Measurements from ENCODE around the gene MTA3.

Gene MTA3

DNA sequence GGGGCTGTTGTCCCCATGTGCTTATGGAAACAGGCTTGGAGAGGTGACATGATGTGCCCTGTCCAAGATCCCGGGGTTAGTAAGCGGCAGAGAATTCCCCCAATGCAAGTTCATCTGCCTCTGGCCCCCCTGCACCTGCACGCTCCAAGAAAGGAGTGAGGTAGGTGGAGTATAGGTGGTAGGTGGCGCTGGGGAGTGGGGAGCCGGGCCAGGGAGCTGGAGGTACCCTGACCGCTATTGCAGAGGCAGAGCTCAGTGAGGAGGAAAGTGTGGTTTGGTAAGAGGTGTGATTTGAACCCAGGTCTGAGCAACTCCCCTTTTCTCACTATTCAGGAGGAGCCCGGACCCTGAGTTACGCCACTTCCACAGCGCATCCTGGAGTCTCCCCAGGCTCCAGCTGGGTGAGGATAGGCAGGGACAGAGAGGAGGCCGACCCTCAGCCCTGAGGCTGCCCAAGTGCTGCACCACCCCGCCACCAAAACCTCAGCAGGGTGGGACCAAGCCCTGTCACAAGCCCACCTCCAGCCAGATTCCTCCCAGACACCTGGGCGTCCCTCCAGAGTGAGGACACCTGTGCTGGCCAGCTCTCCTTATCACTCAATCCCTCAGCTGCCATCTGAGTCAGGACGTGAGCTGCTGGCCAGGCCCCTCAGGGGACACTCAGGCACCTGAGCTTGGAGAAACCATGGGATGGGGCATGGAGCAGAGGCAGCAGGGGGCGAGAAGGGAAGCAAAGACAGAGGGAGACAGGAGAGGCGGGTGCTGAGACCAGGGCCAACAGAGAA is 218.3 kb downstream of the MTA3 start:
- no peak for DNase-seq (ENCODE audit: low read depth, low spot score)

DNA sequence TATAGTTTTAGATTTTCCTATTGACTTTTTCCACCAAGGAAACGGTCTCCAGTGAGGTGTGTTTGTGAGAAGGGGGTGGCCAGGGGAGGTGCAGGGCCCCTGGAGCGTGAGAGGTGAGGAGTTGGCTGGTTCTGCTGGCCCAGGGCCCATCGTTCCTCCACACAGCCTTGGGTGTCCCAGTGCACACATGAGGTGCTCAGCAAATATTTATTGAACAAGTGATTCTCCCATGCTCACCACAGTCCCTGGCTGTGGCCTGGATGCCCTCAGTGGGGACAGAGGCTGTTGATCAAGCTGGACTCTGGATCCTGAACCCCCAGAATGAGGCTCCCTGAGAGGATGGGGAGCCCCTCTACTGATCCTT is 219.0 kb downstream of the MTA3 start:
- DNase-seq (ENCODE audit: low read depth, low spot score) = no peak

DNA sequence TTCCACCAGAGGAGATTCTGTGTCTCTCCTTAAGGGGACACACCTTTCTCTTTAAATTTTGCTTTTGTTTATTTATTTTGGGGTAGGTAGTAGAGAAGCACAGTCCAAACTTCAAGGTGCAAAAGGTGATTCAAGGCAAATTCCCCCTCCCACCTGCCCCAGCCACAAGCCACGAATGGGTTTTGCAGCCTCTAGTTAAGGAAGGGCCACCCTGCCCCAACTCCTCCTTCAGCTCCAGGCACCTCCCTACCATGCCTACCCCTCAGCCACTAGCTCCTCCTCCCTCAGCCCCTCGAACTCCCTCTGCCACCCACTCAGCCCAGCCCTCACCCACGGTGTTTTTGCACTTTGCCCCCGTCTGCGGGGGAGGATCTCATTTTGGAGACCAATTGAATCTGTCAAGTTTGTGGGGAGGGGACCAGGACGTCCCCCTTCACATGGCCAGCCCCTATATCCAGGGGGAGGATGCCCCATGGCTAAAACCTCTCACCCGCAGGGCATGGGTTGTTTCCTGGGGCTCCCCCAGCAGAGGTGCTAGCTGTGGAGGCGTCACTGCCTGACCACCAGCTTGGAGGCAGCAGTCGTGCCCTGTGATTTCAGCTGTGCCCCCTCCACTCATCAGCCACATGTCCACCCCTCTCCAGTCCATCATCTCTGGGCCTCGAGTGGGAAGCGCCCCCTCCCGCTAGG is 219.5 kb downstream of the MTA3 start:
- DNase-seq (ENCODE audit: low read depth, low spot score) = no peak

DNA sequence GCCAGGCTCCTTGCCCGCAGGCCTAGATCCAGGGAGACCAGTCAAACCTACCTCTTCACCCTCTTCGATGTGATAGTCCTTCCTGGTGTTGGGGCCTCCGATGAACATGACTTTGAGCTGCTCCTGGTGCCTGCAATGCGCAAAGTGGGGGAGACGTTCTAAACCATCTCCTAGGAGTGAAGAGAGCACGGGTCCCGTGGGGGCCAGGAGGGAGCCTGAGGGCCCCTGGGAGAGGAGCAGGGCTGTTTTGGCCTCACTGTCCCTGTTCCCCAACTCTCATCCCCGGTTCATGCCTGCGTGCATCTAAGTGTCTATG is 220.0 kb downstream of the MTA3 start:
- DNase-seq (ENCODE audit: low read depth, low spot score) = no peak

DNA sequence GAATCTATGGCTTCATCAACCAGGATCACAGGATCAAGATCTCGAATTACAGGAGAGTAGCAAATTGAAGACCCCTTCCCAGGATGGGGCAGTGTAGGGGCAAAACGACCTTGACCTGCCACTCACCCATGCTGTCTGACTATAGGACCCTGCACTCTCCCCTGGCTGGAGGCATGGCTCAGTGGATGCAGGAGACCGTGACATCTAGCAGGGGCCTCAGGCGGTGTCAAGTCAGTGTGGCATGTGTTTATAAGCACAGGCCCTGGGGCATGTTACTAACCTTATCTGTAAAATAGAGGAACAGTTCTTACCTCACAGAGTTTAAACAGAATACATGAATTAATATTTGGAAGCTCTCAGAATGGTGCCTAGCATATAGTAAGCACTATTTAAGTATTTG is 220.4 kb downstream of the MTA3 start:
- DNase-seq (ENCODE audit: low read depth, low spot score) = no peak

DNA sequence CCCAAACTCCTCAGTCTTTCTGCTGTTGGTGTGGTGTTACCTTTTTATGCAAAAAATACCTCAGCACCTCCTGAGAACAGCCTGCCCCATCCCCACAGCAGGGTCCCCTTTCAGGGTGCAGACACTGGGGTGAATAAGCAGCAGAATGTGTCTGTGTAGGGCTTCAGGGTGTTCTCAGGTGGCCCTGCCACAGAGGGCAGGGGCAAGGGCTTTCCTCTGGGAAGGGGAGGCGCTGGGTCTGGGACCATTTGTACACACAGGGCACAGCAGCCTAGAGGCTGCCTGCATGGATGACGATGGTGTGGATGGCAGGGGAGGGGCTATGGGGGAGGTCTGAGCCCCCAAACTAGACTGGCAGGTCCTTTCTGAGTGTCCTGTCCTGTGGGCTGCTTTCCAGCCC is 221.3 kb downstream of the MTA3 start:
- DNase-seq (ENCODE audit: low read depth, low spot score) = no peak

DNA sequence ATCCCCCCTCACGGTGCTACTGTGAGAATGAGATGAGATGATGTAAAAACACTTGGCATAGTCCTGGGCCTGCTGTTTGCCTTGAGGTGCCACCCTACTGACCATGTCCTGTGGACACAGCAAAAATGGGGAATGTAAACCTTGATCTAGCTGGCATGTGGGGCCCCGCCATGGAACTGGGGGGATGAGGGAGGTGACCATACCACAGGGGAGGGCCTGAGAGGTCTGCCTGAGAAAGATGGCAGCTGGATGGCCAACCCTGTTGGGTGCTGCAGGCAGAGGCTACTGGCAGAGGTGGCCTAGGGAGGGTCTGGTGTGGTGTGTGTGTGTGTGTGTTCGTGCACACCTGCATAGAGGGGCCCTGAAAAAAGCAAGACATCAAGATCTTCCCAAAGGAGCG is 223.2 kb downstream of the MTA3 start:
- DNase-seq (ENCODE audit: low read depth, low spot score) = no peak

DNA sequence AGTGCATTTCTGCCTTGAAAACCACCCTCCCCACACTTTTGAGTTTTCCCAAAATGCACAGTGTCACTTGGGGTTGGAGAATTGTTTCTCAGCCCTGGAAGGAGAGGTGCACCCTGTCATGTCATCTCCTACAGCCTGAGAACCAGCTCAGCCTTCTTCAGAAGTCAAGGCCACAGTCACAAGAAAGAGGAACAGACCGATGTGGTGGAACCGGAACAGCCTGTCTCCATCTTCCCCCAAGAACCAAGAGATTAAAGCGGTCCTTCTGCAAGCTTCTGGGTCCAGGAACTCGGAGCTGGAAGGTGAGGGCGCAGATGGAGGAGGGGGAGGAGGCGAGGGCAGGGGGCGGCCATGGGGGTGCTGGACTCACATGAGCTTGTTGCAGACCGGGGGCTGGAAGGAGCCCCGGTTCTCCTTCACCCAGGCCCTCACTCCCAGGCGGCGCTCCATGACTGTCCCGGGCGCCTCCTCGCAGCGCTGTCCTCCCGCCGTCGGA is 223.7 kb downstream of the MTA3 start:
- no peak for DNase-seq (ENCODE audit: low read depth, low spot score)

DNA sequence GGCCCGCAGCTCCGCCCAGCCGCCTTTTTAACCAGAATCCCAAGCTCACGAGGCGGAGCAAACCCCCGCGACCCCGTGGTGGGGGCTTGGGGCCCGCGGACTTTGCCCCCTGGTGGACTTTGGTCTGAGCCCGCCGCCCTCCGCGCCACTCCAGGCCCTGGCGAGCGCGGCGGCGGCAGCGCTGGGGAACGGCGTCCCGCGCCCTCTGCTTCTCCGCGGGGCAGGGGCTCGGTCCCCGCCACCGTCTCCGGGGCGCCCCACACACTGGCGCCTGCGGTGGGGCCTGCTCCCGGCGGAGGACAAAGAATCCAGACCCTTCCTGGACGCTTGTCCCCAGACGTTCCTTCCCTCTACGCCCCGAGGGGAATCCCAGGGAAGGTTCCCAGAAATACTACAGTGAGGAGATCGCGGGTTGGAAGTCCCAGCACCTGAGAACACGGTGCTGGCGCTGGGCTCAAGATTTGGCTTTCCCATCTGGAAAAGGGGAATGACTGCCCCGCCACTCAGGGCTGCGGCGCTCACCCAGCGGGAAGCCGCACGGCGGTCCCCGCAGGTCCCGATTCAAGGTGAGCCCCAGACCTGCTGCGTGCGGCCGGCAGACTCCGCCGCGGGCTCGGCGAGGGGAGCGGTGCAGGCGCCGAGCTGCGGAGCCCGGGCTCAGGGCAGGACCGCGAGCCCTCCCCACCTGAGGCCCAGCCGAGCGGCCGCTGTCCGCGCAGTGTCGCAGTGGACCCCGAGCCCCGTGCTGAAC is 224.3 kb downstream of the MTA3 start, which contains the start of gene HAAO:
HAAO (minus strand) TSS at position 1 of the 751 bp plus-strand sequence. CDS start 47 bp downstream, outside the sequence.
- no peak for DNase-seq (ENCODE audit: low read depth, low spot score)

DNA sequence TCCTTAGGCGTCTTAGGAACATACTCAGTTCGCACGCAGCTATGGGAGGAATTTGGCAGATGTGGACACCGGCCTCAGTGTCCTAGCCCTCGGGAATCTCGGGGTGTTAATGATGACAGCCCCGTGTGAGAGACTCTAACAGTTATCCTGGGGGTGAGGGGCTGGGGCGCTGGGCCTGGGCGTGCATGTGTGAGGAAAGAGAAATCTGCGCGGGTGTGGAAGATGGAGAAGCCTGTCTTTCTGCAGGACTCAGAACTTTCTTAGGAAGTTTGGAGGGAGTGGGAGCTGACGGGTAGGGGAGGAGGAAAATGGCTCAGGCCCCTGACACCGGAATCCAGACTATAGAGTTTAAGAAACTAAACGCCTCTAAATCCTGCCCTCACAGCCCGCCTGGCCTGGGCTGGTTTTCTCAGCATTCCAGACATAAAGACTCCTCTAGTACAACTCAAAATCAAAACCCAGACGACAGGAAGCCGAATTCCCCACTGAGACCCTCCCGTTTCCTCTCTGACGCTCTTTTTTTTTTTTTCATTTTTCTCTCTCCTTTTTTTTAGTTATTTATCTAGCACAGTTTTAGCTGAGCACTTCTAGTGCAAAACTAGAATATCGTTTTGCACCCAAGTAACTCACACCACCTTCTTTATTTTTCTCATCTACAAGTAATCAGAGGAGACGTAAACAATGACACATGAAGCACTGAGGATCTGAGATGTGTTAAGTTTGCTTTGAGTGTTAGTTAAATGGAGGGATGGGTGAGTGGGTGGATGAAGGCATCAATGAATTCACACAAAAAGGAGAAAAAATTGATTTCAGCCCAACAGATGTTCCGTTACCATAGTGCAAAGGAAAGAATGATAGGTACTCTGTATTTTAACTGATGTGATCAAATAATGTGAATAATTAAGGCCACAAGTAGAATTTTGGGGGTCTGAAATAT is 225.2 kb downstream of the MTA3 start:
- no peak for DNase-seq (ENCODE audit: low read depth, low spot score)

DNA sequence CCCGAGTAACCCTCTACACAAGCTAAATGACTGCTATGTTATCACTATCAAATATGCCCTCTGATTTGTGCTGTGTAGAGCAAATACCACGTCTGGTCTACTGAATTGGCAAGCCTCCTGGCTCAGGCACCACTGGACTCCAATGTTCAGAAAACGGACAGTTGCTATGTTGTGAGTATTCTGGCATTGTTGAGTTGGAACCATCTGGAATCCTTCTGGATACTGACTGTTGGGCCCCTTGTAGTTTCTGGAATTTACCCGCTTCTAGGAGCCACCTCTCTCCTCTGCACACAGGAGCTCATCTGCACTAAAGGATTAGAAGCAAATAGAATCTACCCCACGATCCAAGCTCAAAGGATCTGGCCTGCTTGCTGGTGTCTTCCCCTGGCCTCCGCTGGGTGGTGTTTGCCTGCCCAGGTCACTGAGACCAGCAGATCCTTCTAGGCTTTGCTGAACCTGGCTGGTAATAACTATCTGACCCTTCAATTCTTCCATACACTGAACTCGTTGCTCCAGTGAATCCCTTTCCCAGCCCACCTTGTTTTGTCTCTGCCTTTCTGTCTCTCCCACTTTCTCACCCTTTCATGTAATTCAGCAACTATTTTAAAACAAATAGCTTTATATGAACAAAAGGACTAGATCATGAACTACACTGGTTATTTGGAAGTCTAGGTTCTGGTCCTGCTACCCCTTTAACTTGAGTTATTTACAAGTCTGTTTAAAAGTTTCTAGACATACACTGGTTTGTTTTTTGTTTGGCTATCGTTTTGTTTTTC is 226.0 kb downstream of the MTA3 start:
- DNase-seq (ENCODE audit: low read depth, low spot score) = no peak

DNA sequence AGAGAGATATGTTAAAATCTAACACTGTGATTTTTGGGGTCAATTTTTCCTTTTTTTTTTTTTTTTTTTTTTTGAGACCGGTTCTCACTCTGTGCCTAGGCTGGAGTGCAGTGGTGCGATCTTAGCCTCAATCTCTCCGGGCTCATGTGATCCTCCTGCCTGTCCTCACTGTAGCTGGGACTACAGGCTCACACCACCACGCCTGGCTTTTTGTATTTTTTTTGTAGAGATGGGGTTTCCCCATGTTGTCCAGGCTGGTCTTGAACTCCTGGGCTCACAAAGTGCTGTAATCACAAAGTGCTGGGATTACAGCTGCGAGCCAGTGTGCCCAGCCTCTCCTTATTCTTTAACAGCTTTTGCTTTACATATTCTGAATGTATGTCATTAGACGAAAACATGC is 226.8 kb downstream of the MTA3 start:
- no peak for DNase-seq (ENCODE audit: low read depth, low spot score)

DNA sequence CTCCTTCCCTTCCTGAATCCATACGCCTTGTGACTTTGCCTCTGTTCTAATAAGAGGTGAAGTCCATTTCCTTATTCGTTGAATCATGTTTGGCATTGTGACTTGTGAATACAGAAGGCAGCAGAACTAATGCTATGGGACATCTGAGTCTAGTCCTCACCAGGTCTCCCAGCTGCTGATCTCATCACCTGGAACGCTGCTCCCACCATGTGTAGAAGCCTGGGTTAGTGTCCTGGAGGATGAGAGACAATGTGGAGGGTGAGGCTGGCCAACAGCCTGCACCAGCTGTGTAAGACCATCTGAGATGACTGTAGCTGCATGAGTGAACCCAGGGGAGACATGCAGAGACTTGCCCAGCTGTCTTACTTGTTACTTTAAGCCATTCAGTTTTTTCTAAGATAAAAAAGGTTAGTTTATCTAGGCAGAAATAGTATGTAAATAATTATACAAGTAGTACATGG is 227.4 kb downstream of the MTA3 start:
- no peak for DNase-seq (ENCODE audit: low read depth, low spot score)

DNA sequence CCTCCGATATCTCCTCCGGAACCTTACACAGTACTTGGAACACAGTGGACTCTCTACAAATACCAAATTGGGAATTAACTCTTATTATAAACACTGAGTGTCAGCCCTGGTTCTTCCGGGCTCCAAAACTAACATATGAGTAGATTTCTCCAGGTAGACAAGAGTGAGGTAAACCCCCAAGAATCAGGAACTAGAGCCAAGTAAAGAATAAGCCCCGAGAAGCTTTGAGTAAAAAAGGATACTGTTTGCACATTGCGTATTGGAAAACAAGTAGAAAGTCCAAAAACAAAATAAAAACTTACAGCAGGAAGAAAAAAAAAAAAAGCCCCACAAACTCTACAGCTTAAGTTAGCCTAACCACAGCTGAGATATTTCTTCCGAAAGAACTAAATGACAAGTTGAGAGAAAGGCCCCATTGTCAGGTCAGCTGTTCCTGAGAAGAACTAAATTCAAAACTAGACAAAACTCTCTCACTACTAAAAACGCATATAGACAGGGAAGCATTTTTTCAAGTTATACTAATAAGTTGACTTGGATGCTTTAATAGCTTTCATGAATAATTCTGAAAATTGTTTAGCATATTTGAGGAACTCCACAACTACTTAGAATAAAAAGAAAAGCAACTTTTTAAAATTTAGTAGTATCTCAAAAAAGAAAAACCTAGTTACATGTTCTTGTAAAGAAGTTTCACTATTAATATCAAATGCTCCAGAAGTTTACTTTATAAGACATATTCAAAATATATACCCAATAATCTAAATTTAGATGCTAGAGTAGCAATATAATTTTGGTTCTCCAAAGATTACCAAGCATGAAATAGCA is 228.2 kb downstream of the MTA3 start:
- no peak for DNase-seq (ENCODE audit: low read depth, low spot score)

DNA sequence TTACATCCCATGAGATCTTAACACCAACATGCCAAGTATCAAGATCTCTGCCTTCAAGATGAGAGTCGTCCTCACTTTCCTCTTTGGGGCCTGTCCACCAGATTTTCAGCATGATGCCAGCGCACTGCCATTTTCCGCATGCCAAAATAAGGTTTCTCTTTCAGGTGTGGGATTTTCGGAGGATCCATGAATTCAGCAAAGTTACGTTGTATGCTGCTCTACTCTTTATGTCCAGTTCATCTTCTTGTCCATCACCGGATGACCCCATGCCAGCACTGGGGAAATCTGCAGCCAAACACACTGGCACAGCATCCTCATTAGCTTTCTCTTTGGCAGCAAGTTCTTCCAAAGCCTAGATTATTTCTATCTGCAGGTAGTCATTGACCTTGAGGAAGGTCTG is 228.8 kb downstream of the MTA3 start:
- DNase-seq (ENCODE audit: low read depth, low spot score) = no peak

DNA sequence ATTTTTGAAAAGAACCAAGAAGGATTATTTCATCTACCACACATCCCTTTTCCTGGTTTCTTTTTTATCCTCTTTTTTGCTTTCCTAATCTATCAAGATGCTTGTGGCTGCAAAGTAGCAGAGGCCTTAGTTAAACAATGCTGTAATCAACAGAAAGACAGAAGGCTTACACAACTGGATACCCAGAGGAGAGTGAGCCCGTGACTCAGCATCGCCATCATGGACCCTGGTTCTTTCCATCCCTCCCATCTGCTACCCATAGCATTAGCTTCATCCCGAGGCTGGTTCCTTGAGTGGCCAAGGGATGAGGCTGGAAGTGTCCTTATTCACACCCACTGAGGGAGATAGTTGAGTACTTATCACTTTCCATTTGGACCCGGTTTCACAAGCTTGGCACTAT is 231.4 kb downstream of the MTA3 start:
- no peak for DNase-seq (ENCODE audit: low read depth, low spot score)

DNA sequence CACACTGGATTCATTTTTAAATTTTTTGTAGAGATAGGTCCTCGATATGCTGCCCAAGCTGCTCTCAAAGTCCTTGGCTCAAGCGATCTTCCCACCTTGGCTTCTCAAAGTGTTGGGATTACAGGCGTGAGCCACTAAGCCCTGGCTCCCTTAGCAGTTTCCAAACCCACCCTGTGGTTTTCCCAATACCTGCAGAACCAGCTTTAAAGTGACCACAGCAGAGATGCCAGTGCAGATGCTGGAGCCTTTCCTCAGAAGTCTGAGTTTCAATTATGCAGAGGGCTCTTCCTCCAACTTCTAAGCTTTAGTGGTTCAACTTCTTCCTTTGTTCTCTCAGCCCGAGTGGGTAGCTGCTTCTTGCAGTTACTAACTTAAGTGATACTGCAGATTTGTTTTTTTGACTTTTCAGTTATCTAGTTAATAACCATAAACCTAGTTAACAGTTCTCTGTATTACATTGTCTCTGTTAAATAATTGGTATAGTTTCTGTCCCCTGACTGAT is 232.1 kb downstream of the MTA3 start:
- no peak for DNase-seq (ENCODE audit: low read depth, low spot score)

DNA sequence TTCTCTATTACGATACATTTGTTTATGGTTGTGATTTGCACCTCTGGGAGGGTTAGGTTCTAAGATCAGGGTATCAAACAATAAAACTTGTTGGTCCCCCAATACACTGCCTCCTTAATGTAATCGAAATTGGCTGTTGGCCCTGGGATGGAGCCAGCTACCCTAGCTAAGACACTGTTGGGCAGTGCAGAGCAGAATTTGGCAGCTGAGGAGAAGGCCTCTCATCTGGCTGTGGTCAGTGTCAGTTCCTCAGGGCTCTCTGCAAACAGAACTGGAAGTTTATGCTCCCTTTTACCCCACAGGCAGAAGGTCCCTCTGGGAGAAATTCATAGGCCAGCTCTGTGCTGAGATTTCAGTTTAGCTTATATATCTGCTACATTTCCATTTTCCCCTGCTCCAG is 232.5 kb downstream of the MTA3 start:
- DNase-seq (ENCODE audit: low read depth, low spot score) = no peak

DNA sequence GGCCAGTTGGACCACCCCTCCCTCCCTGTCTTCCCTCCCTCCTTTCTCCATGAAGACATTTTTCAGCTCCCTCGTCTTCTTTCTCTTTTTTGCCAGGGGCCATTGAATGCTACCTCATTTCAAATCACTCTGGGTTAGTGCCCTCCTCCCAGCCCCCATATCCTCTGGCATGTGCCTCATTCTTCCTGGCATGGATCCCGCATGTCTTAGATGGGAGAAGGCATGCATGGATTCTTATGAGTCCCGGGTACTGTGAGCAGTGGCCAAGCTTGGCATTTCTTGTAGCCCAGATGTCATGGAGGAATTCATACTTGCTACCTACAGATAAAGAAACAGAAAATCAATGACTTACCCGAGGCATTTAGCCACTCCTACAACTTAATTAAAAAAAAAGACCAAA is 232.9 kb downstream of the MTA3 start:
- no peak for DNase-seq (ENCODE audit: low read depth, low spot score)

DNA sequence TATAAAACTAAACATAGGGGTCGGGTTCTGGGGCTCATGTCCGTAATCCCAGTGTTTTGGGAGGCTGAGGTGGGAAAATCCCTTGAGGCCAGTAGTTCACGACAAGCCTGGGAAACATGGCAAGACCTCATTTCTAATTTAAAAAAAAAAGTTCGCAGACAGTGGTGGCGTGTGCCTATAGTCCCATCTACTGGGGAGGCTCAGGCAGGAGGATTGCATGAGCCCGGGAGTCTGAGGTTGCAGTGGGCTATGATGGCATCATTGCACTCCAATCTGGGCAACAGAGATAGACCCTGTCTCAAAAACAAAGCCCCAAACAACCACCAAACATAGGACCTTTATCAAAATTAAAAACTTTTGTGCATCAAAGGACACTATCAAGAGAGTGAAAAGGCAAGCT is 233.7 kb downstream of the MTA3 start:
- DNase-seq (ENCODE audit: low read depth, low spot score) = no peak

Data from brain pericyte (primary cell).